ENCODE results near the gene RPP25L.

DNA sequence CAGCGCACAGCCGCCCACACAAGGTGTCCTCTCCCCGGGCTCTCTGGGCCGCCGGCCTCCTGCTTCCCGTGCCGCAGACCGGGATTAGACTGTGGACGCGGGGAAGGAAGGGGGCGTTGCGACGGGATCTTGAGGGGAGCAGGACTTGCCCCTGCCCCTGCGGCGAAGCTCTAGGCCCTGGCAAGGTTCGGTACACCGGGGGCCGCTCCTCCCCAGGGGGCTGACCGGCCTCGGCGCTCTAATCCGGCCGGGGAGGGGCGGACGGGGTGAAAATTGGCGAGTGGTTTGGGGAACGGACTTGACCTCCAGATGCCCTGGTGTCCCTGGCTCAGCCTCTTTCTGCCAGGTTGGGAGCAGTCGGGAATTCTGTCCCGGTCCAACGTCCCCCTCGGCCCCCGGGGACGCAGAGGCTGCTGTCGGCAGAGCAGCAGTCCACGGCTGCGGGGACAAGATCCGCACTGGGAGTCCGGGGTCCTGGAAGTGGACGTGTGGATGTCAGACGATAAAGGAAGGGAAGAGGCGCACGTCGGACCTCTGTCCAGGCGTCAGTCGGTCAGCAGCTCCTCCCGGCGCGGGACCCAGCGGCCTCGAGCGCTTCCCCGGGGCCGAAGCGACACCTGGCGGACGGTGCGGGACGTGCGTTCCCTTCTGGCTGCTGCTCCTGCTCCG lies 20.5 kb downstream of the RPP25L start:
- TF ChIP-seq RAD21 (conservative IDR thresholded peaks at IDR 0.05), result peak; percentile 97
- TF ChIP-seq CTCF (IDR thresholded peaks at IDR 0.05; ENCODE audit: poor library complexity, severe bottlenecking), result peak; percentile 98
- TF ChIP-seq POLR2AphosphoS5 (IDR thresholded peaks at IDR 0.05), result no peak
- TF ChIP-seq MXI1 (conservative IDR thresholded peaks at IDR 0.05; ENCODE audit: poor library complexity, severe bottlenecking), result peak; percentile 21
- no peak for TF ChIP-seq EP300 (conservative IDR thresholded peaks at IDR 0.05; ENCODE audit: poor library complexity, severe bottlenecking)
